ENCODE results near the gene DKK2. TPM values are rescaled to one million over a fixed set of nuclear protein-coding genes. Genes with fewer than 3 reads are reported as not detected.
"Not testable (repeated sequence)": the region's sequence is repeated elsewhere in the genome, so short reads cannot be mapped to it uniquely, and the experiment has no call there.

The DKK2 gene
- polyA plus RNA-seq, 1 donor from 2014 or later, result 0.15 TPM

GRCh38 chr4:106985830-106986229 is 50.3 kb downstream of the DKK2 start:
- no peak overlapping the region for H3K4me3 Mint-ChIP-seq
- no peaks in the 10 kb centered on the region for H3K9me3 Mint-ChIP-seq
- H3K27me3 Mint-ChIP-seq, result peaks cover 2% of the 10 kb centered on the region
- H3K36me3 Mint-ChIP-seq, result no peaks in the 10 kb centered on the region
- no peak overlapping the region for H3K27ac Mint-ChIP-seq
- H3K4me1 Mint-ChIP-seq, result no peaks in the 10 kb centered on the region

GRCh38 chr4:106982711-106983211 is 53.4 kb downstream of the DKK2 start:
- H3K27me3 Mint-ChIP-seq, result peaks cover 2% of the 10 kb centered on the region
- no peaks in the 10 kb centered on the region for H3K9me3 Mint-ChIP-seq
- no peak overlapping the region for H3K27ac Mint-ChIP-seq
- no peaks in the 10 kb centered on the region for H3K4me1 Mint-ChIP-seq
- H3K4me3 Mint-ChIP-seq, result no peak overlapping the region
- no peaks in the 10 kb centered on the region for H3K36me3 Mint-ChIP-seq

- Mint-ChIP-seq H3K9me3 (peaks cover 0 to 5% (median 0%) of the 10 kb centered on the region in 3 donors), H3K36me3 (no peaks in the 10 kb centered on the region), H3K4me1 (no peaks in the 10 kb centered on the region), H3K4me3 (no peak overlapping the region), H3K27ac (no peak overlapping the region), H3K27me3 (peaks cover 2% of the 10 kb centered on the region)
Observed at GRCh38 chr4:106981431-106981830, 54.7 kb downstream of the DKK2 start.

GRCh38 chr4:106979476-106979875 is 56.6 kb downstream of the DKK2 start:
- Mint-ChIP-seq H3K4me3 (no peak overlapping the region), H3K36me3 (no peaks in the 10 kb centered on the region), H3K9me3 (peaks cover 0 to 5% (median 3%) of the 10 kb centered on the region in 3 donors), H3K4me1 (no peaks in the 10 kb centered on the region), H3K27me3 (peaks cover 2% of the 10 kb centered on the region), H3K27ac (no peak overlapping the region)

- Mint-ChIP-seq H3K4me1 (no peaks in the 10 kb centered on the region), H3K4me3 (peak overlapping the region in 1 of 4 donors; percentile 39), H3K27ac (no peak overlapping the region), H3K9me3 (peaks cover 0 to 8% (median 5%) of the 10 kb centered on the region in 3 donors), H3K27me3 (peaks cover 2% of the 10 kb centered on the region), H3K36me3 (no peaks in the 10 kb centered on the region)
Observed at GRCh38 chr4:106978046-106978774, 57.9 kb downstream of the DKK2 start.

- H3K27ac Mint-ChIP-seq, result no peak overlapping the region
- H3K27me3 Mint-ChIP-seq, result no peaks in the 10 kb centered on the region
- H3K4me3 Mint-ChIP-seq, result no peak overlapping the region
- no peaks in the 10 kb centered on the region for H3K36me3 Mint-ChIP-seq
- no peaks in the 10 kb centered on the region for H3K4me1 Mint-ChIP-seq
- peaks cover 0 to 10% (median 4%) of the 10 kb centered on the region in 3 donors for H3K9me3 Mint-ChIP-seq
Observed at GRCh38 chr4:106971636-106972035, 64.5 kb downstream of the DKK2 start.

- Mint-ChIP-seq H3K36me3 (no peaks in the 10 kb centered on the region), H3K4me1 (no peaks in the 10 kb centered on the region), H3K27me3 (no peaks in the 10 kb centered on the region), H3K4me3 (no peak overlapping the region), H3K27ac (no peak overlapping the region), H3K9me3 (peaks cover 0 to 4% (median 0%) of the 10 kb centered on the region in 3 donors)
Observed at GRCh38 chr4:106967892-106968291, 68.2 kb downstream of the DKK2 start.

- H3K27me3 Mint-ChIP-seq, result no peaks in the 10 kb centered on the region
- no peak overlapping the region for H3K27ac Mint-ChIP-seq
- peaks cover 2% of the 10 kb centered on the region for H3K36me3 Mint-ChIP-seq
- no peak overlapping the region for H3K4me3 Mint-ChIP-seq
- peaks cover 0 to 2% (median 0%) of the 10 kb centered on the region in 3 donors for H3K9me3 Mint-ChIP-seq
- H3K4me1 Mint-ChIP-seq, result no peaks in the 10 kb centered on the region
Observed at GRCh38 chr4:106953036-106953705, 82.9 kb downstream of the DKK2 start.

GRCh38 chr4:106951891-106952290 is 84.2 kb downstream of the DKK2 start:
- Mint-ChIP-seq H3K27ac (no peak overlapping the region), H3K4me3 (no peak overlapping the region), H3K27me3 (no peaks in the 10 kb centered on the region), H3K36me3 (peaks cover 2% of the 10 kb centered on the region), H3K4me1 (no peaks in the 10 kb centered on the region), H3K9me3 (peaks cover 0 to 2% (median 0%) of the 10 kb centered on the region in 3 donors)

- no peaks in the 10 kb centered on the region for H3K4me1 Mint-ChIP-seq
- no peak overlapping the region for H3K4me3 Mint-ChIP-seq
- H3K27ac Mint-ChIP-seq, result no peak overlapping the region
- no peaks in the 10 kb centered on the region for H3K36me3 Mint-ChIP-seq
- H3K9me3 Mint-ChIP-seq, result peaks cover 0 to 5% (median 4%) of the 10 kb centered on the region in 3 donors
- H3K27me3 Mint-ChIP-seq, result no peaks in the 10 kb centered on the region
Observed at GRCh38 chr4:106941841-106942240, 94.3 kb downstream of the DKK2 start.

GRCh38 chr4:106930522-106930921 is 105.6 kb downstream of the DKK2 start:
- H3K4me1 Mint-ChIP-seq, result no peaks in the 10 kb centered on the region
- H3K27me3 Mint-ChIP-seq, result no peaks in the 10 kb centered on the region
- H3K4me3 Mint-ChIP-seq, result no peak overlapping the region
- H3K9me3 Mint-ChIP-seq, result peaks cover 0 to 3% (median 0%) of the 10 kb centered on the region in 3 donors
- no peaks in the 10 kb centered on the region for H3K36me3 Mint-ChIP-seq
- H3K27ac Mint-ChIP-seq, result no peak overlapping the region

GRCh38 chr4:106929248-106929647 is 106.9 kb downstream of the DKK2 start:
- H3K4me3 Mint-ChIP-seq, result no peak overlapping the region
- H3K27ac Mint-ChIP-seq, result no peak overlapping the region

GRCh38 chr4:106914223-106914622 is 121.9 kb downstream of the DKK2 start:
- Mint-ChIP-seq H3K27me3 (no peaks in the 10 kb centered on the region), H3K4me3 (no peak overlapping the region), H3K9me3 (peaks cover 0 to 2% (median 0%) of the 10 kb centered on the region in 3 donors), H3K27ac (no peak overlapping the region), H3K36me3 (no peaks in the 10 kb centered on the region), H3K4me1 (no peaks in the 10 kb centered on the region)

More at GRCh38 chr4:106929248-106929647, 106.9 kb downstream of the DKK2 start:
- H3K27me3 Mint-ChIP-seq, result no peaks in the 10 kb centered on the region
- no peaks in the 10 kb centered on the region for H3K4me1 Mint-ChIP-seq
- no peaks in the 10 kb centered on the region for H3K36me3 Mint-ChIP-seq
- peaks cover 0 to 3% (median 0%) of the 10 kb centered on the region in 3 donors for H3K9me3 Mint-ChIP-seq

GRCh38 chr4:106909486-106910188 is 126.5 kb downstream of the DKK2 start:
- Mint-ChIP-seq H3K9me3 (peaks cover 0 to 2% (median 2%) of the 10 kb centered on the region in 3 donors), H3K36me3 (no peaks in the 10 kb centered on the region), H3K4me1 (no peaks in the 10 kb centered on the region), H3K4me3 (no peak overlapping the region), H3K27me3 (no peaks in the 10 kb centered on the region), H3K27ac (no peak overlapping the region)

GRCh38 chr4:106908049-106908448 is 128.1 kb downstream of the DKK2 start:
- H3K27ac Mint-ChIP-seq, H3K27me3 Mint-ChIP-seq, H3K36me3 Mint-ChIP-seq, H3K4me3 Mint-ChIP-seq, H3K4me1 Mint-ChIP-seq, H3K9me3 Mint-ChIP-seq: not testable (repeated sequence)
